Urinary bladder (tissue), 4 donors: Measurements from ENCODE around the gene PCSK2. TPM values are rescaled to one million over a fixed set of nuclear protein-coding genes. Genes with fewer than 3 reads are reported as not detected.

ENCODE experiments used
- DNase-seq: peaks from one replicate; pipeline ENCODE4 v3.0.0-alpha.2; 2015; ENCODE audit errors: extremely low spot score
- H3K27ac ChIP-seq: one replicate; pipeline ENCODE4 v1.5.1; 2013; ENCODE audit warnings: low read depth, mild to moderate bottlenecking, moderate library complexity
- H3K36me3 ChIP-seq: one replicate; pipeline ENCODE4 v1.6.1; 2013; ENCODE audit warnings: mild to moderate bottlenecking, moderate library complexity; ENCODE audit not compliant: insufficient read depth
- H3K4me1 ChIP-seq: one replicate; pipeline ENCODE4 v1.6.1; 2013; ENCODE audit warnings: mild to moderate bottlenecking, moderate library complexity; ENCODE audit not compliant: insufficient read depth
- H3K4me3 ChIP-seq: one replicate; pipeline ENCODE4 v1.5.1; 2013; ENCODE audit warnings: low read depth, low read length
- WGBS: extraction: QIAGEN DNeasy Blood & Tissue Kit; methylation state at CpG from one replicate; pipeline ENCODE4 v1.1.7; 2013; 5-methylcytosine and 5-hydroxymethylcytosine counted together
- polyA plus RNA-seq: library from polyadenylated mRNA; stranded (reverse); fragments of 200-250 nt; gene quantifications from one replicate; pipeline ENCODE4 v1.2.3, GENCODE V29; 2013
- total RNA-seq: library from RNA; depleted of rRNA; stranded (reverse); fragments of >200 nt; gene quantifications from one replicate; pipeline ENCODE4 v1.2.3, GENCODE V29; 2014
- donor health status: healthy with polysubstance abuse.
- donor health status: healthy.

PCSK2 gene
- total and polyA plus RNA-seq, 2 donors: 1.5 to 8.0 TPM

DNA sequence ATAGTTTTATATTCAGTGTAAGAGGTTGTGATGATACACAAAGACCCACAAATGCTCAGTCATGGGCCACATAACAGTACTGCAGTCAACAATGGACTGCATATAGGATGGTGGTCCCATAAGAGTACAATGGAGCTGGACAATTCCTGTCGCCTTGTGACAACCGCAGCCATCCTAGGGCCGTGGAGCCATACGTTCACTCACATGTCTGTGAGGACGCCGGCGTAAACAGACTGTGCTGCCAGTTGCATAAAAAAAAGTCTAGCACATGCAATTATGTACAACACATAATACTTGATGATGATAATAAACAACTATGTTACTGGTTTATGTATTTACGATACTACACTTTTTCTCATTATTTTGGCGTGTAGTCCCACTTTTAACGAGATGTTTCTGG lies 273.4 kb downstream of the PCSK2 start:
- 92% methylated on average over 10 of the region's 10 CpGs for WGBS
- H3K36me3 ChIP-seq: no peaks in the 10 kb centered on the region

DNA sequence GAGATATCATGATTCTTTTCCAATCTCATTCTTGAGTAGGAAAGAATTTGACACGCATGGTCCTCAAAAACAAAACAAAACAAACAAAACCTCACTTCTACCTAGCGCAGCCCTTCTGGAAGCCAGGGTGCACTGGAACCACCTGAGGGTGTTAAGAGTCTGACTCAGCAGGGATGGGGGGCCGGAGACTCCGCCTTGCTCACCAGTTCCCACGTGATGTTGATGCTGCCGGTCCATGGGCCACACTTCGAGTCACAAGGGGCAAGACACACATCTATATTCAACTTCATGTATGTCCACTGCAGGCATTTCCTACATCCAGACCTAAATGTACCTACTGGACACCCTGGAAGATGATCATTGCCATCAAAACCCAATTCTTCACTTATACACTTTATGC lies 274.0 kb downstream of the PCSK2 start:
- no peaks in the 10 kb centered on the region for H3K4me1 ChIP-seq
- no peaks in the 10 kb centered on the region for H3K36me3 ChIP-seq
- WGBS: 90% methylated on average over 7 of the region's 7 CpGs
- DNase-seq: no peak
- no peak overlapping the region for H3K4me3 ChIP-seq
- H3K27ac ChIP-seq: no peak overlapping the region

More for the DNA sequence above, 273.4 kb downstream of the PCSK2 start:
- no peak overlapping the region for H3K4me3 ChIP-seq
- no peak for DNase-seq
- no peak overlapping the region for H3K27ac ChIP-seq
- no peaks in the 10 kb centered on the region for H3K4me1 ChIP-seq

DNA sequence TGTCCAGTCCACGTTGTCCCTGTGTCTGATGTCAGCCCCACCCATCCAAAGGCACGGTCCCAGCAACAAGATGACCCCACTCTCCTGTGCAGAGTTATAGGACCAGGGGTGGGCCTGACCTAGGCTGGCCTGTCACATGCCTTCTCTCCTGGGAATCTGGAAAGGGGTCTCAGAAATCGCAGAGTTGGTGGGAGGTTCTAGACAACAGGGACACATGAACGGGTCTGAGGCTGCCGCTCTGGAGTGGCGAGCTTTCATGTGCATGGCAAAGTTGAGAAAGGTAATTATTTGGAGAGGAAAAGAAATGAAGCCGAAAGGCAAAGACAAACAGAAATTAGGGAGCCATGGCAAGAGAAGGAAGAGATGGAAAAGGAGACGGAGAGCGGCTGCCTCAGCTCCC lies 274.9 kb downstream of the PCSK2 start:
- Histone ChIP-seq H3K4me1 (no peaks in the 10 kb centered on the region), H3K27ac (no peak overlapping the region), H3K4me3 (no peak overlapping the region), H3K36me3 (no peaks in the 10 kb centered on the region)
- 89% methylated on average over 9 of the region's 9 CpGs for WGBS
- DNase-seq: no peak

DNA sequence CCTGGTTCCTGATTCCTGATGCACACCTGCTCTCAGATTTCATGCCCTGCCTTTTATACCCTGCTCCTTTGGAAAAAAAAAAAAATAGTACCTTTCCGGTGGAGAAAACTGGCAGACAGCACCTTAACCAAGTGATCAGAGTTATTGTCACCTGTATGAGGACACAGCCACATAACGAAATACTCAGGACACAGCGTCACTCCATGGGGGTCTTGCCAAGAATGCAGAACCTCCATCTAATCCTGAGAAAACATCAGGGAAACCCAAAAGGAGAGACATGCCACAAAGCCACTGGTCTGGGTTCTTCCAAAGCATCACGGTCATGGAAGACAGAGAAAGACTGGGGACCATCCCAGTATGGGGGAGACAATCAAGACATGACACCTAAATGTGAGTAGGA lies 275.3 kb downstream of the PCSK2 start:
- no peak for DNase-seq
- Histone ChIP-seq H3K4me1 (no peaks in the 10 kb centered on the region), H3K36me3 (no peaks in the 10 kb centered on the region), H3K4me3 (no peak overlapping the region), H3K27ac (no peak overlapping the region)
- 91% methylated on average over 4 of the region's 4 CpGs for WGBS

DNA sequence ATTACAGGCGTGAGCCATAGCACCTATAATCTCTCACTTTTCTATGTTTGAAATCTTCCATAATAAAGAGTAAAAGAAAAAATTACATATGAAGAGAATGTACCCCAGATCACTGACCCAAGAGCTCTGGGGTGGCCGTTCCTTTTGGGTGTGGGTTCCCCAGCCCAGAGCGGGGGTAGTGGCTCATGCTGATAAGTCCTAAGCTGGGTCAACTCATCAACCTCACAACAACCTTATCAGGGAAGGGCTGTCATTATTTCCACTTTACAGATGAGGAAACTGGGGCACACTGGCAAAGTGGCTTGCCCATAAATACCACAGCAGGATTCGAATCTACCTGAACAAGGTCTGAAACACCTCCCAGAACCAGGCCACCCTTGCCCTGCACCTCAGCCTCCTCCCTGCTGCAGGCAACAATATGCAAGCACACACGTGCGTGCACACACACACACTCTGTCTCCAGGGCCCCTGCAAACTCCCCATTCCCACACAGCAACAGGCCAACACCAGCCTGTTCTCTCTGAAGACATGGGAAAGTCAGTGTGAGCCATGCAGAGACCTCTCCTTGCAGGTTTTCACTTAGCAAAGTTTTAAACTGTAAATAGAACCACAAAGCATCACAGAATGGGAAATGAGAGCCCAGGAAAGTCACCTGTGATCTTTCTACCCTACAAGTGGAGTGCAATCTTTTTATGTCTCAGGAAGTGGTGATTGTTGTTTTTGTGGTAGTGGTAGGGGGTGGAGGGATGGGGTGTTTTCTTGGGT lies 276.6 kb downstream of the PCSK2 start:
- no peak overlapping the region for H3K4me3 ChIP-seq
- H3K27ac ChIP-seq: no peak overlapping the region
- WGBS: 79% methylated on average over 6 of the region's 6 CpGs
- no peaks in the 10 kb centered on the region for H3K36me3 ChIP-seq
- DNase-seq: no peak
- H3K4me1 ChIP-seq: no peaks in the 10 kb centered on the region

DNA sequence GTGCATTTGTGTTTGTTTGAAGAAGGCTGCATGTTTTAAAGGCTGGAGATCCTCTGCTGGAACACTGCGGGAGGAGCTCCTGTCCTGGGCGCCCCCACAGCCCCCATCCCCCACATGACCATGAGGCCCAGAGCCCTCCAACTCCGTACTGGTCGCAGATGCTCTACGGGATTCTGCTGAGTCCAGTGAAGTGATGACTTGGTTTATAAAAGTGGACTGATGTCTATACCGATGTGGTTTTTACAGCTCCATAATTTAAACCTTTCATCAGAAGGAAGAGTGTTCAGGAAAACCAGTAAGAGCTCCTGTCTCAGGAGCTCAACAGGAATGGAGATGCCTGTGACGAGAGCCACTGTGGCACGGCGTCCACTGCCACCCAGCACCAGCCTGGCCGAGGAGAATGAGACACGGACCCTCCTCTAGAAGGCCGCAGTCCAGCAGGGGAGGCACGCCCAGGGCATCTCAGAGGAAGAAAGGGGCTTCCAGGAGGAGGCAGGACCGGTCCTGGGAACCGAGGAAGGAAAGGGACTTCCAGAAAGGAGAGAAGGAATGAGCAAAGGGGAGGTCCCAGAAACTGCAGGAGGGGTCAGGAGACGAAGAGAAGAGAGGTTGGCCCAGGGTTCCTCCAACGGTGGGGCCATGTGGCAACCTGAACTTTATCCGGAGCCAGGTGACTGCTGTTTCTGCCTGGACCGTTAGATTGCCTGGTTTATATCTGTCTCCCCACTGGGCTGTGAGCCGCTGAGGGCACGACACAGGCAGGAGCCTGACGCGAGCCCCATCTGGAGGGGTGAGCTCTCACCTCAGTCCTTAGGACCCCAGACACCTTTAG lies 277.4 kb downstream of the PCSK2 start:
- no peak for DNase-seq
- no peaks in the 10 kb centered on the region for H3K4me1 ChIP-seq
- WGBS: 40% methylated on average over 23 of the region's 23 CpGs
- H3K4me3 ChIP-seq: no peak overlapping the region
- no peaks in the 10 kb centered on the region for H3K36me3 ChIP-seq
- H3K27ac ChIP-seq: no peak overlapping the region

DNA sequence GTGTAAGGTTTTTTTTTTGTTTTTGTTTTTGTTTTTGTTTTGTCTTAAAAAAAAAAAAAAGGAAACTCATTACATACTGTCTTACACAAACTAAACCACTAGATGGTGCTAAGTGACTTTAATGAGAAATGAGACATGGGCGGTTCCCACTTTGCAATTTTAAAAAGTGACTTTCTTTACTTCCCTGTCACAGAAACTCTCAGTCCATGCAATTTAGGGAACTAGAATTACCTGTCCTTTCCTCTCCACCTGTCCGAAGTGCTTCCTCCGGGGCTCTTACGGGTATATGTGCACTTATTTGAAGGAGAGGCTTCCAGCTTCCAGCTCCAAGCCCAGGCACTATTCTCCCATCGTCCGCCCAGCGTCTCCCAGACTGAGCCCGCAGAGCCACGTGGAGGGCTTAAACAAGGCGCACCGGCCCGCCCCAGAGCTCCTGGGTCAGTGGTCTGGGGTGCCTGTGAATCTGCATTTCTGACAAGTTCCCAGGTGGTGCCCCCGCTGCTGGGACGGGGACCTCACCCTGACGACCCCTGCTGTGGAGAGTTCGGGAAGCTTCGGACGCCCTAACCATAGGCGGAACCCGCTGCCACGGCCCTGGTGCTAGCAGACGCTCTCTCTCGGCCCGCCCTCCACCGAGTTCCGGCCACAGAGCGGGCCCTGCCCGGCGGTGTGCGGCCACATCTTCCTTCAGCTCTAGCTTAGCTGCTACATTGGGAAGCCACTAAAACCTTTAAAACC lies 278.2 kb downstream of the PCSK2 start:
- Histone ChIP-seq H3K36me3 (no peaks in the 10 kb centered on the region), H3K4me3 (peak overlapping the region; percentile 22), H3K27ac (no peak overlapping the region), H3K4me1 (no peaks in the 10 kb centered on the region)
- DNase-seq: peak; percentile 41
- under 1% methylated on average over 30 of the region's 30 CpGs for WGBS

DNA sequence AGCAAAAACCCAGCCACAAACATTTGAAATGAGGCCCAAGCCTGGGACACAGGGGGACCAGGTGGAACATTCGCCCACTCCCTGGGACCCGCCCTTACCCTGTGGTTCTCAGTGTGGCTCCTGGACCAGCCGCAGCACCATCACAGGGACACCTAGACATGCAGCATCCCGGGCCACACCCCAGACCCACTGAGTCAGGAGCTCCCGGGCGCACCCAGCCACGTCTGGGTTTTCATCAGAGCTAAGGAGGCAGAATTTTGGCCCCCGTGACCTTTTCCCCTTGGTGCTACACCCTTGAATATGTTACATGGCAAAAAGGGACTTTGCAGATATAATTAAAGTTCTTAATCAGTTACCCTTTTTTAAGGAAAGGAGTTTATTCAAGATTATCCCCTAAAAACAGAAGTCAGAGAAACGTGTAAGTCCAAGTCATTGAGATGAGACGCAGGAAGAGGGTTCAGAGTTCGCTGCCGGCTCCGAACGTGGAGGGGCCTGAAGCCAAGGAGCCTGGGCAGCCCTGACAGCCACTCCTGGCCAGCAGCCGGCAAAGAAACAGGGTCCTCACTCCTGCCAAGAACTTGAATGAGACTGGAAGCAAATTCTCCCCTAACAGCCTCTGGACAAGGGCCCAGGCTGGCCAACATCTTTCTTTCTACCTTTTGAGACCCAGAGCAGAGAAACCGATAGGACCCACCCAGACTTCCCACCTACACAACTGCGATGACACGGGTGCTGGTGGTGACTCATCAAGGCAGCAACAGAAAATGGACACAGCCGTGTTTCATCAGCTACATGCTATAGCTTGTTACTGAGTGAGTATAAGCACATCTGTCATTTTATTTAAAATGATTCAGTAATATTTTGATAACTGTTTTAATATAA lies 279.0 kb downstream of the PCSK2 start:
- no peak overlapping the region for H3K27ac ChIP-seq
- WGBS: 79% methylated on average over 19 of the region's 19 CpGs
- H3K4me3 ChIP-seq: no peak overlapping the region
- H3K36me3 ChIP-seq: no peaks in the 10 kb centered on the region
- DNase-seq: no peak
- H3K4me1 ChIP-seq: no peaks in the 10 kb centered on the region

DNA sequence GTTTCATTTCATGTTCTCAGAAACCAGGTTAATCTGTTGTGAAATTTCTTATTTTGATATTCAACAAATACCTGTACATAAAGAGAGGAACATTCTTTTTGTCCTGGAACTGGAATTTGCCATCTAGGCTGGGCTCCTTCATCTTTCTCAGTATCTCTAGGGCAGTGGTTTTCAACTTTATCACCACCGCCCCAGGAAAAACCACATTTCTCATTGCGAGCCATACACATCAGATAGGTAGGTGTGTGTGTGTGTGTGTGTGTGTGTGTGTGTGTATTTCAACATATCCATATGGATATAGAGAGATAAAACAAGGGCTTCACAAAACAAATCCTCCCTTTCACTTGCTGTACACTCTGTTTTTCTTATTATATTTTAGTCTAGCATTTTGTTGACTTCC lies 280.2 kb downstream of the PCSK2 start:
- 84% methylated on average over 2 of the region's 2 CpGs for WGBS
- no peak overlapping the region for H3K4me3 ChIP-seq
- H3K36me3 ChIP-seq: no peaks in the 10 kb centered on the region
- no peak for DNase-seq
- no peak overlapping the region for H3K27ac ChIP-seq
- no peaks in the 10 kb centered on the region for H3K4me1 ChIP-seq

DNA sequence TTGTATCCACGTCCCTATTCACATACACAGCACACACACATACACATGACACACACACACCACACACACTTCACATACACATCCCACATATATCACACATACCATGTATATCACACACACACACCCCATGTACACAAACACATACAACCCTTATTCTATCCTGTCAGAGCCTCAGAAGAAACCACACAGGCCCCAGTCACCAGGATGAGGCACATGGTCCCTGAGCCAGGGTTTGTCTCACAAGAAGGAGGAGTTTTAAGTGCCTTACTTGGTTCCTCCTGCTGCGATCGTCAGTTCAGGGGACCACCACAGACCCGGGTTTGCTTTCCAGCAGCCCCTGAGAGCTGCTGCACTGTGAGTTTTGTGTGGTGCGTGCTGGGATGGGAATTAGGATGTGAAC lies 280.7 kb downstream of the PCSK2 start:
- Histone ChIP-seq H3K4me1 (no peaks in the 10 kb centered on the region), H3K4me3 (no peak overlapping the region), H3K27ac (no peak overlapping the region), H3K36me3 (no peaks in the 10 kb centered on the region)
- 91% methylated on average over 5 of the region's 5 CpGs for WGBS
- no peak for DNase-seq

DNA sequence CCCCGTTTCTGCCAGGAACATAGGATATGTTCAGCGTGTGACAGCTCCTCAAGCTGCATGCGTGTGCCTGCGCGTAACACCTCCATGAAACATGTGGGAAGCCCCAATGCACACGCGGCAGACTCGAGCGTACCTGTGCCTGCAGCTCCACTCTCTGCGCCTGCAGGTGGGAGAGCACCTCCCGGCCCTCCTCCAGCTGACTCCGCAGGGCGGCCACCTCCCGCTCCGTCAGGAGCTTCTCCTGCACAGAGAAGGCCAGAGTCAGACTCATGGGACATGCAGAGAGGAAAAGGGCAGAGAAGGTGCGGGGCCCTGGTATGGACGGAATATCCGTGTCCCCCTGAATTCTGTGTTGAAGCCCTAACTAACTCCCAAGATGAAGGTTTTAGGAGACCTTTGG lies 281.9 kb downstream of the PCSK2 start:
- H3K4me1 ChIP-seq: no peaks in the 10 kb centered on the region
- H3K27ac ChIP-seq: no peak overlapping the region
- no peaks in the 10 kb centered on the region for H3K36me3 ChIP-seq
- no peak for DNase-seq
- no peak overlapping the region for H3K4me3 ChIP-seq
- 91% methylated on average over 18 of the region's 18 CpGs for WGBS

DNA sequence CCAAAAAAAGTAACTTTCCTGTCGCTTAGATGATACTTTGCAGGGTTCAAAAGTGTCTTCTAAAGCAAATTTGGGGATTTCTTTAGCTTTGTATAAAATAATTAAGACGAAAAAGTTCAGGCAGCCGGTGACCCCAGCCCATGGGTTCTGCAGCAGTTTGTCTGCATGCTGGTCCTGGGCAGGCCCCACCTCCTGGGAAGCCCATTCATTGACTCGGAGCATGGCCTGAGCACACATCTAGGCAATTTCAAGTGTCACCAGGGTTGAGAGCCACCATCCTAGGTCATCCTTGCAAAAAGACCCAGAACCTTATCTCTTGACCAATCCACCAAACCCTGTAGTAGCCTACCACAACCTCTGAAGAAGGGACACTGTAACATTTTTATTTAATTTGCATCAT lies 283.7 kb downstream of the PCSK2 start:
- Histone ChIP-seq H3K4me1 (no peaks in the 10 kb centered on the region), H3K36me3 (no peaks in the 10 kb centered on the region), H3K4me3 (no peak overlapping the region), H3K27ac (no peak overlapping the region)
- no peak for DNase-seq
- 79% methylated on average over 4 of the region's 4 CpGs for WGBS

DNA sequence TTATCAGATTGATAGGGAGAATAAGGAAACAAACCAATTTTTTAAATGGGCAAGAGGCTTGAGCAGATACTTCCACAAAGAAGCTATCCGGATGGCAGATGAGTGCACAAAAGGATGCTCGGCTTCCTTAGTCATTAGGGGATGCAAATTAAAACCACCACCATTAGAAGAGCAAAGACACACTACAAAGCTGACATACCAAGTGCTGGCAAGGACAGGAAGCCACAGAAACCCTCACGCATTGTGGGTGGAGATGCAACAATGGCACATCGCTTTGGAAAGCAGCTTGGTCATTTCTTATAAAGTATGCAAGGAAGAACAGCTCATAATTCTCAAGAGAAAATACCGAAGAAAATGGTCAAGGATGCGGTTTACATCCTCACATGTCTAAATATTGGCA lies 284.6 kb downstream of the PCSK2 start:
- Histone ChIP-seq H3K4me3 (no peak overlapping the region), H3K27ac (no peak overlapping the region), H3K4me1 (no peaks in the 10 kb centered on the region), H3K36me3 (no peaks in the 10 kb centered on the region)
- no peak for DNase-seq
- 87% methylated on average over 6 of the region's 6 CpGs for WGBS
